ENCODE results near the gene GFRA4.

Gene GFRA4

GRCh38 chr20:3693376-3693775, 30.2 kb upstream of the GFRA4 start:
- no peak for DNase-seq

GRCh38 chr20:3692706-3693294, 29.6 kb upstream of the GFRA4 start:
- DNase-seq: no peak

- no peak for DNase-seq
Measured at GRCh38 chr20:3691897-3692296, 28.7 kb upstream of the GFRA4 start.

- no peak for DNase-seq
Measured at GRCh38 chr20:3691306-3691705, 28.1 kb upstream of the GFRA4 start.

- no peak for DNase-seq
Measured at GRCh38 chr20:3690413-3690812, 27.2 kb upstream of the GFRA4 start.

- DNase-seq: no peak
Measured at GRCh38 chr20:3689978-3690377, 26.8 kb upstream of the GFRA4 start.

GRCh38 chr20:3687655-3688054, 24.5 kb upstream of the GFRA4 start:
- no peak for DNase-seq

GRCh38 chr20:3686867-3687321, 23.7 kb upstream of the GFRA4 start:
- no peak for DNase-seq

GRCh38 chr20:3686421-3686820, 23.2 kb upstream of the GFRA4 start:
- DNase-seq: no peak

GRCh38 chr20:3685341-3685740, 22.1 kb upstream of the GFRA4 start:
- no peak for DNase-seq

GRCh38 chr20:3681931-3682781, 19.0 kb upstream of the GFRA4 start, which contains the start of gene ADAM33:
ADAM33 (minus strand) TSS chr20:3682010; CDS start chr20:3682004, 6 bp downstream.
- DNase-seq: no peak

DNA sequence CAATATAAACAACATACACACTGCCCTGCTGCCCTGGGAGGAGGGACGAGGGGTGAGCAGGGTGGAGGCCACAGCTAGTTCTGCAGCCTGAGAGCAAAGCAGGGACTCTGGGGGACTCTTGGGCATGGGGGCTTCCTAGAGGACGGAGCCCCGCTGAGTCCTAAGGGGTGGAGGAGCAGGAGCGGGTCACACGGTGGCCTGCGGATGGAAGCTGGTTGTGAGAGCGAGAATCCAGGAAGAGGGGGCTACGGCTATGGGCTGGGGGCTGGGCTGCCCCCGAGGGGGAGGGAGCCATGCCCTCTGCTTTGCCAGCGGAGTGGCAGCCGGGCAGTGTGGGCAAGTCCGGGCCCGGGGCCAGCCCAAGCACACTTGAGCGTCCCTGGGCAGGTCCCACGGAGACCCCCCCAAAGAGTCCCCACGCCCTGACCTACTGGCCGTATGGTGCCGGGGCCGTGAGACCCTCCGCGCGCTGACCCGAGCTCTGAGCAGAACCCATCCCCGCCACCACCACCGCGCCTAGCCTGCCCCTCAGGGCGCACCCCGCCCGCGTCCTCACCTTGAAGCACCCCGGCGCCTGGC, 18.2 kb upstream of the GFRA4 start:
- DNase-seq: no peak

- DNase-seq: no peak
Measured at GRCh38 chr20:3680701-3681351, 17.6 kb upstream of the GFRA4 start.

DNA sequence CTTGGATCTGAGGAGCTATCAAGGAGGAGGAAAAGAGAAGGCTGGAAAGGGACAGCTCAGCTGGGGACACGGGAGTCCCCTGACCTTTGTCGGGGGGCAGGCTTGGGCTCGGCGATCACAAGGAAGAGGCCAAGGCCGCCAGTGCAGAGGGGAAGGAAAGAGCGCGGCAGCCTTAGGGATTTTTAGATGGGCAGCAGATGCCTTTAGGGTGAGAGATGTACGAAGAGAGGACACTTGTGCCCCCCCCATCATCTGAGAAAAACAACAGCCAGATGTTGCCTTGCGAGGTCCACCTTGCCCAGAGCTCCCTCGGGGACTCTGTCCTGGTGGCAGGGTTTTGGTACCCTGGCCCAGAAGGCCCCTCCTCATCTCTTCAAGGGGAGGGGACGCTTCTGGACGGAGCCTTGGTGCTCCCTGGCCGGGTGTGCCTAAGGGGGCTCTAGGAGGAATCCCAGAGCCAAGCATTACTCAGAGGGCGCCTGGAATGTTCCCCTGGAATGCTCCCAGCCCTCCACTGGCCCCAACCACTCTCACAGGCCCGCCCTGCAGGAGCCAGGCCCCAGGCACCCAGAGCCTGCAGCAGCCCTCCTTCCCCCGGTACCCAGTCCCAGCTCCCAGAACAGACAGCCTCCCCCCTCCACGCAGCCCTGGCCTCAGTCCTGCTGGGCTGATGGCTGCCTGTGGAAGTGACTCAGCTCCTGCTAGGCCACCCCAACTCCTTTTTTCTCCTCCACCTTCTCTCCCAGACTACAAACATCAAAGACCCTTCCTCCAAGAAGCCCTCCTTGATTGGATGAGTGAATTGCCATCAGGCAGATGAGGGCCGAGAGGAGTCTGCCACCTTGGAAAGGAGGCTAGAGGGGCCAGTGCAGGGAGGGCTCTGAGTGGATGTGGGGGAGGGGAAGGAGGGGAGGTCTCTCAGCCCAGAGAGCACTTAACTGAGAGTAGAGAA, 16.8 kb upstream of the GFRA4 start:
- DNase-seq: no peak

- no peak for DNase-seq
Measured at GRCh38 chr20:3678856-3679720, 15.9 kb upstream of the GFRA4 start.

DNA sequence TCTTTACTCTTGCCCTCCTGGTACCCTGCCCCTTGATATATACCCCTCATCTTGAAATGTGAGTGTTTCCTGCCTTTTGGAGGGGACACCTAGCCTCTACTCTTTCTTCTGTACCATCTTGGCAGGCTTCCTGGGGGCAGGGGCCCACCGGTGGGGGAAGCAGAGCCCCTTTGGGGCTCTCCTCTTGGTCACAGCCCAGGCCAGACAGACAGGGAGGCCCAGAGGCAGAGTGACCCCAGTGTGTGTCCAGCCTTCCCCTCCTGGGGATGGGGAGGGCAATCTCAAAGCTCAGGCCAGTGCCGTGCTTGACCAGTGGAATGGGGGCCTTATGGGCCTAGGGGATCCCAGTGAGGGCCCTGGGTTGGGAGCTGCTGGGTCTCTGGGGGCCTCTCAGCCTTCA, 15.0 kb upstream of the GFRA4 start:
- no peak for DNase-seq

DNA sequence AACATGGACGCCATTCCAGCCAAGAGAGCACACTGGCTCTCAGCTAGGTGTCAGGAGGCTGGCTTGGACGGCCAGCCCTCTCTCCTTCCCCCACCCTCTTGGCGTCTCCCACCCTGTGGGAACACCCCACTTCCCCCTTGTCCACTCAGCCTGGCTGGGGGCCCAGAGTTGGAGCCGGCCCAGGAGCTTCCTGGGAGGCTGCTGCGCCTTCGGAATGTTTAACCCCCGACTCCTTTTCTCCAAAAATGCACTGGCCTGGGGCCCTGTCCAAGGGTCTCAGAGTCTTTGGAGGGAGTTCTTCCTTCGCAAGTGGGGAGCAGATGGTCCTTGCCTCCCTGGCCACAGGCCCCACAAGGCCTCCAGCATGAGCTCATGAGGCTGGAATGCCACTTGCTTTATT, 14.5 kb upstream of the GFRA4 start:
- DNase-seq: no peak

DNA sequence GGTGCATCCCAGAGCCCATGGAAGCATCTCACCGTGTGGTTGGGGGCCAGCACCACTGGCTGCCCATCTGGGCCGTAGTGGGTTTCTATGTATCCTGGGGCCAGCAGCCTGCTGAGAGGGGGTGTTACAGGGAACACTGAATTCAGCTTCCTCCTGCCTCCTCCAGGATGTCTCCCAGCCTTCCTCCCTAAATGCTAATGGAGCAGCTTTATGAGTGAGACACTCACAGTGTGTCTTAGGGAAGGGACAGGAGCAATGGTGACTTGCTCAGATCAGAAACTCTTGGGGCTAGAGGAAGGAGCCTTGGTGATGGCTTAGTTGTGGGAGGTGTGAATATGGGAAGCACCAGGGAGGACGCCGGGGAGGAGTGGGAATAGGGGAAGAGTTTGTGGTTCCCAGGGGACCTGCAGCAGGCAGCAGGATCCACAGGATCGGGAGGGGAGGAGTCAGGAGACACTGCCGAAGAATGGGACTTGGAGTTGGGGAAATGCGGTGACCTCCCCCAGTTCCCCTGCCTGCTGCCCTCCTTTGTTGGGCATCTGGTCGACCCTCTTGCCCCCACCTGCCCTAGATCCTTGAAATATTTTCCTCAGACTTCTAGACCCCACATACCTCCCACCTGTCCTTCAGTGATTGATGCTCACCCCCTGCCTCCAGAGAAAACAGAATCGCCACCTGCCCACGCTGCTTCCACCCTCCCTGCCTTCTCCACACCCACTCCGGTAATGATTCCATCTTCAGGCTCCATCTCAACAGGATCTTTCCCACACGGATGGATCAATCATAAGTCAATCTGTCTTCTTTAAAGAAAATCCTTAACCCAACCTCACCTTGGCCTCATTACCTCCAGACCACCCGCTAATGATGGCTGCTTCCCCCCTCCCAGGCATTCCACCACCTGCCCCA, 12.0 kb upstream of the GFRA4 start:
- DNase-seq: no peak

DNA sequence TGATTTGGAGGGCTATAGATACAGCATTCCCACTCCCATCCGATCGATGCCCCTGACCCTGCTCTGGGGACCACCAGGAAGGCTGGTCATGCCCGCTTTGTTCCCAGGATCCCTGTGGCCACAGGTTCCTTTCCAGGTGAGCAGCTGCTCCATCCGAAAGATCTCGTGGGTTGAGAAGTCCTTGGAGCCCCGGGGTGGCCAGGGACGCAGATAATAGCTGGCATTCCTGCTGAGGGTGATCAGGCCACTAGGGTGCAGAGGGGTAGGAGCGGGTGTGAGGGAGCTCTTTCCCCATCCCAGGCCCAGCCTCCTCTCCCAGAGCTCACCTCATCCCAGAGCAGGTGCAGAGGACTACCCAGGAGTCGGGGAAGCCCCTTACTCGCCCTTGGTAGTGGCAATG, 11.2 kb upstream of the GFRA4 start:
- DNase-seq: no peak

Data from NCI-H1436 (cell line).